HCT116 (cell line): Measurements from ENCODE around the gene GIPC3. TPM values are rescaled to one million over a fixed set of nuclear protein-coding genes. Genes with fewer than 3 reads are reported as not detected.

Experiments
- ATAC-seq: fragments of 200-7000 bp; cut with Tn5 transposase; 2 replicates; pipeline ENCODE4 v1.9.1; 2020; ENCODE audit warnings: mild to moderate bottlenecking, moderate library complexity
- BruUV-seq: library from RNA; stranded (reverse); fragments of 400-500 nt; replicated peaks from 2 replicates; lab custom pipeline; 2021; lab: Mats Ljungman, UMichigan
- CTCF ChIA-PET: fragments of 300-600 bp; sonication (Branson Sonifier 250); formaldehyde crosslinking; loops from one replicate; lab custom pipeline; 2021; ENCODE audit warnings: antibody characterized with exemption; lab: Charles Lee
- POLR2A ChIA-PET: fragments of 300-600, 350-600 bp; sonication (Branson Sonifier 250); formaldehyde crosslinking; loops from one replicate; lab custom pipeline; 2021; ENCODE audit warnings: antibody characterized with exemption; lab: Charles Lee
- RAD21 ChIA-PET, 2 experiments: fragments of 300-600 bp; sonication (Branson Sonifier 250); formaldehyde crosslinking; loops; one replicate each; lab custom pipeline; 2023; ENCODE audit warnings: low total read pairs in 2 of 2; ENCODE audit not compliant: uncharacterized antibody in 2 of 2, unreplicated experiment in 2 of 2, low non-redundant PET in 1 of 2; lab: Charles Lee
- DNase-seq: peaks from one replicate; pipeline ENCODE4 v3.0.0-alpha.2; 2010; ENCODE audit warnings: low read depth, low spot score
- H2AFZ ChIP-seq: fragments of 200-600 bp; shearing (Covaris generic), sonication (generic); 2 replicates; pipeline ENCODE4 v1.6.1; 2017; ENCODE audit warnings: low read depth, mixed run types, mixed read lengths, antibody characterized with exemption, low read length; ENCODE audit not compliant: poor library complexity, severe bottlenecking
- H3K27ac ChIP-seq: 2 replicates; pipeline ENCODE4 v1.5.1; 2012; ENCODE audit warnings: low read depth, low read length
- H3K27me3 ChIP-seq: fragments of 200-600 bp; sonication (generic); 2 replicates; pipeline ENCODE4 v1.6.1; 2016; ENCODE audit warnings: mixed run types, low read length, mixed read lengths; ENCODE audit not compliant: insufficient read depth
- H3K36me3 ChIP-seq, 2 experiments: fragments of 200-500 bp in 1 of 2; fragments of 200-600 bp in 1 of 2; sonication (Bioruptor generic) in 1 of 2; sonication (generic) in 1 of 2; 2 replicates each; pipeline versions ENCODE4 v1.5.1 to v1.6.1; 2014 to 2016; ENCODE audit warnings: low read length in 2 of 2, inconsistent platforms in 1 of 2, mixed read lengths in 1 of 2, mixed run types in 1 of 2; ENCODE audit not compliant: insufficient read depth in 2 of 2, control insufficient read depth in 1 of 2
- H3K4me1 ChIP-seq, 2 experiments: fragments of 200-600 bp in 1 of 2; sonication (generic) in 1 of 2; 2 replicates each; pipeline versions ENCODE4 v1.5.1 to v1.6.1; 2012 to 2017; ENCODE audit warnings: low read length in 2 of 2, inconsistent platforms in 1 of 2, mild to moderate bottlenecking in 1 of 2, mixed read lengths in 1 of 2, mixed run types in 1 of 2, moderate library complexity in 1 of 2; ENCODE audit not compliant: insufficient read depth in 2 of 2, control insufficient read depth in 1 of 2
- H3K4me2 ChIP-seq: fragments of 200-600 bp; sonication (generic); 2 replicates; pipeline ENCODE4 v1.6.1; 2017; ENCODE audit warnings: mixed run types, low read length, mixed read lengths
- H3K4me3 ChIP-seq, 2 experiments: fragments of 200-600 bp in 1 of 2; sonication (generic) in 1 of 2; replicated peaks in 1 of 2; 2 replicates each; pipeline ENCODE4 v1.5.1; 2011 to 2016; ENCODE audit warnings: low read length in 2 of 2, control low read depth in 1 of 2, low read depth in 1 of 2, mild to moderate bottlenecking in 1 of 2, mixed read lengths in 1 of 2, mixed run types in 1 of 2
- H3K79me2 ChIP-seq: fragments of 200-600 bp; sonication (generic); 2 replicates; pipeline ENCODE4 v1.6.1; 2017; ENCODE audit warnings: mild to moderate bottlenecking, mixed run types, low read length, moderate library complexity, mixed read lengths; ENCODE audit not compliant: insufficient read depth
- H3K9ac ChIP-seq: fragments of 200-600 bp; sonication (generic); 2 replicates; pipeline ENCODE4 v1.6.1; 2016; ENCODE audit warnings: low read length, mixed read lengths
- H3K9me2 ChIP-seq: fragments of 200-600 bp; sonication (generic), shearing (Covaris generic); 2 replicates; pipeline ENCODE4 v1.6.1; 2017; ENCODE audit warnings: mixed run types, mild to moderate bottlenecking, moderate library complexity; ENCODE audit not compliant: insufficient read depth
- H3K9me3 ChIP-seq, 2 experiments: fragments of 200-500 bp in 1 of 2; fragments of 200-600 bp in 1 of 2; sonication (Bioruptor generic) in 1 of 2; sonication (generic) in 1 of 2; 2 replicates each; pipeline ENCODE4 v1.6.1; 2014 to 2017; ENCODE audit warnings: low read length in 2 of 2, mixed read lengths in 2 of 2, inconsistent platforms in 1 of 2, low read depth in 1 of 2, mild to moderate bottlenecking in 1 of 2, mixed run types in 1 of 2, moderate library complexity in 1 of 2; ENCODE audit not compliant: control insufficient read depth in 1 of 2, insufficient read depth in 1 of 2
- H4K20me1 ChIP-seq: fragments of 200-600 bp; sonication (generic), shearing (Covaris generic); 2 replicates; pipeline ENCODE4 v1.6.1; 2017; ENCODE audit warnings: mixed run types, mild to moderate bottlenecking, moderate library complexity; ENCODE audit not compliant: insufficient read depth
- ATF3 ChIP-seq: IDR thresholded peaks from 2 replicates; pipeline ENCODE4 v1.6.1; 2012
- CBX3 ChIP-seq: IDR thresholded peaks from 2 replicates; pipeline ENCODE4 v1.6.1; 2012; ENCODE audit warnings: low read depth
- CEBPB ChIP-seq: IDR thresholded peaks from 2 replicates; pipeline ENCODE4 v1.6.1; 2012; ENCODE audit warnings: low read depth
- EZH2 ChIP-seq: fragments of 200-600 bp; sonication (generic); IDR thresholded peaks from 2 replicates; pipeline ENCODE4 v1.6.1; 2017; ENCODE audit warnings: antibody characterized with exemption, mixed run types
- JUND ChIP-seq: IDR thresholded peaks from 2 replicates; pipeline ENCODE4 v1.6.1; 2012
- RAD21 ChIP-seq: IDR thresholded peaks from 2 replicates; pipeline ENCODE4 v1.6.1; 2012; ENCODE audit warnings: low read depth, mild to moderate bottlenecking
- REST ChIP-seq: IDR thresholded peaks from 2 replicates; pipeline ENCODE4 v1.6.1; 2012; ENCODE audit warnings: low read depth
- SIN3A ChIP-seq: IDR thresholded peaks from 2 replicates; pipeline ENCODE4 v1.6.1; 2012; ENCODE audit warnings: low read depth
- SP1 ChIP-seq: IDR thresholded peaks from 2 replicates; pipeline ENCODE4 v1.6.1; 2012; ENCODE audit warnings: low read depth
- SRF ChIP-seq: IDR thresholded peaks from 2 replicates; pipeline ENCODE4 v1.6.1; 2012; ENCODE audit warnings: low read depth
- ZBTB33 ChIP-seq: IDR thresholded peaks from 2 replicates; pipeline ENCODE4 v1.6.1; 2011; ENCODE audit warnings: mild to moderate bottlenecking, low read length, moderate library complexity; ENCODE audit not compliant: insufficient replicate concordance; ENCODE audit errors: extremely low read depth
- ZFX ChIP-seq: fragments of 450-650 bp; IDR thresholded peaks from 2 replicates; pipeline ENCODE4 v1.6.1; 2017
- intact Hi-C: fragments of 100-400 bp; cut with micrococcal nuclease; formaldehyde crosslinking; loops from 2 replicates; pipeline ENCODE4 v1.10.0; 2022
- total RNA-seq: library from RNA; stranded (reverse); gene quantifications from one replicate; pipeline ENCODE4 v1.2.1, GENCODE V29; 2021; ENCODE audit not compliant: unreplicated experiment

GIPC3 gene
- total RNA-seq, 1 experiment from 2014 or later = not detected

- RAD21 ChIA-PET = interaction anchor here in 1 of 2 experiments (1.1 to 1.2 kb wide), 2 partner anchors 28 to 32 kb away, joined by 3 to 5 read pairs; no protein-coding TSS in a partner anchor
- peak overlapping the region; percentile 71 for H3K27ac ChIP-seq
- POLR2A ChIA-PET = interaction anchor here (0.6 to 1.2 kb wide), 3 partner anchors 10 to 37 kb away, joined by 3 to 5 read pairs (median 3); partner anchors contain the start of gene TEKTIP1
- H3K9me2 ChIP-seq = no peaks in the 10 kb centered on the region
- CTCF ChIA-PET = interaction anchor here (0.7 to 1.4 kb wide), 4 partner anchors 11 to 31 kb away, joined by 3 to 11 read pairs (median 4); no protein-coding TSS in a partner anchor
- H3K79me2 ChIP-seq = peaks cover 24% of the 10 kb centered on the region; the same call in 1 of the 2 replicates
- H3K9me3 ChIP-seq = no peaks in the 10 kb centered on the region
- H3K9ac ChIP-seq = peak overlapping the region; percentile 50; the same call in 1 of the 2 replicates
- no peak for ATAC-seq
- H3K4me1 ChIP-seq = peaks cover 24 to 70% of the 10 kb centered on the region in 2 experiments
- peaks cover 3 to 21% of the 10 kb centered on the region in 2 experiments; a peak in 2 of 4 replicates for H3K36me3 ChIP-seq
- no peaks in the 10 kb centered on the region; the same call in 1 of the 2 replicates for H4K20me1 ChIP-seq
- TF ChIP-seq EZH2 (no peak), SRF (no peak), SP1 (no peak), ATF3 (no peak), RAD21 (no peak), ZFX (no peak), CBX3 (no peak), ZBTB33 (no peak), REST (no peak), JUND (no peak), CEBPB (no peak), SIN3A (no peak)
- peak overlapping the region; percentile 23 to 50 for H3K4me3 ChIP-seq
- intact Hi-C loops = loop anchor here (1.0 to 10.0 kb wide), 2 partner anchors 31 to 629 kb away; no protein-coding TSS in a partner anchor
- DNase-seq = no peak
- no peak overlapping the region for H2AFZ ChIP-seq
- no peaks in the 10 kb centered on the region for H3K27me3 ChIP-seq
- no TSS peak for BruUV-seq
- peak overlapping the region; percentile 77 for H3K4me2 ChIP-seq
Measured at GRCh38 chr19:3575949-3576673, 9.2 kb upstream of the GIPC3 start.
